Neural crest cell (in vitro differentiated cells): ENCODE data around the gene EFL1. TPM values are rescaled to one million over a fixed set of nuclear protein-coding genes. Genes with fewer than 3 reads are reported as not detected.
"Not testable (repeated sequence)": the region's sequence is repeated elsewhere in the genome, so short reads cannot be mapped to it uniquely, and the experiment has no call there.

Source experiments
- DNase-seq: peaks from one replicate; pipeline ENCODE4 v3.0.0; 2021; ENCODE audit warnings: low read depth, mixed read lengths, low spot score
- H3K27ac Mint-ChIP-seq: one replicate; pipeline ENCODE4 v1.8.0; 2021; ENCODE audit warnings: mild to moderate bottlenecking, mixed read lengths; ENCODE audit not compliant: unreplicated experiment
- H3K27me3 Mint-ChIP-seq: 2 replicates; pipeline ENCODE4 v1.8.0; 2021; ENCODE audit warnings: low read depth, mild to moderate bottlenecking, mixed read lengths
- H3K36me3 Mint-ChIP-seq: 2 replicates; pipeline ENCODE4 v1.8.0; 2021; ENCODE audit warnings: low read depth, mild to moderate bottlenecking, mixed read lengths
- H3K4me1 Mint-ChIP-seq: 2 replicates; pipeline ENCODE4 v1.8.0; 2021; ENCODE audit warnings: mixed read lengths
- H3K4me3 Mint-ChIP-seq: one replicate; pipeline ENCODE4 v1.8.0; 2021; ENCODE audit warnings: mild to moderate bottlenecking, mixed read lengths
- H3K9me3 Mint-ChIP-seq: 2 replicates; pipeline ENCODE4 v1.8.0; 2021; ENCODE audit warnings: mixed read lengths
- CTCF ChIP-seq: fragments of 200-600 bp; sonication (generic); conservative IDR thresholded peaks from 2 replicates; pipeline ENCODE4 v1.5.0; 2021; ENCODE audit warnings: antibody characterized with exemption, mild to moderate bottlenecking
- total RNA-seq: library from RNA; stranded (reverse); gene quantifications from 2 replicates; pipeline ENCODE4 v1.2.1, GENCODE V29; 2021

Gene EFL1
- total RNA-seq, 1 donor from 2014 or later: 28.5 TPM

DNA sequence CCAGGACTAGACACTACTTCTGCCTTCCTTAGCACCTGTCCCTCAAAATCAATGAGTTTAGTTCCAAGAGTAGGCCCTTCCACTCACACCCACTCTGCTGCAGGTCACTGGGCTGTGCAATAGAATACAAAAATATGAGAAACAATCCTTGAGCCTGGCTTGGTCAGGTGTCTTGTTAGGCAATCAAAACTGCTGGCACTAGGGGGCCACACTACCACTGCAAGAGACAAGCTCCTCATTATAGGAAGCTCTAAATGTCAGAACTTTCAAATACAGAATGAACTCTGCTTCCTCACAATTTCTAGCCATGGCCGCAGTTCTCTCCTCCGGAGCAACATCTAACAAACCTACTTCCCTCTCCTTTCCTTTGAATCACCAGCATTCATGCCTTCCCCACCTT is 41.0 kb downstream of the EFL1 start:
- H3K27ac Mint-ChIP-seq, DNase-seq, H3K27me3 Mint-ChIP-seq, H3K4me3 Mint-ChIP-seq, H3K9me3 Mint-ChIP-seq, H3K4me1 Mint-ChIP-seq: not testable (repeated sequence)
- peaks cover 13% of the 10 kb centered on the region for H3K36me3 Mint-ChIP-seq
- TF ChIP-seq CTCF: peak; percentile 38

DNA sequence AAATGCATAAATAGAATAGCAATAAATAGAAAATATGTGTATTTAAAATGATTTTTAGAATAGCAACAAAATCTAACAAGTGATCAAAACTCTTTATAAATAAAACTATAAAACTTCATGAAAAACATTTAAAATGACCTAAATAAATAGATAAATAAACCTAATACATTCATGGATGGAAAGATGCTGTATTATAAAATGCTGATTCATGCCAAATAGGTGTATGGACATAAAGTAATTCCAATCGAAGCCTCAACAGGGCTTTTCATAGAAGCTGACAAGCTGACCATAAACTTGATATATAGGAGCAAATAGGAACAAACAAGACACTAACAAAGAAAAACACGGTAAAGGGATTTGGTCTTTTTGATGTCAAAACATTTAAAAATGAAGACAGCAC is 46.4 kb downstream of the EFL1 start:
- H3K4me3 Mint-ChIP-seq, H3K27ac Mint-ChIP-seq, H3K36me3 Mint-ChIP-seq, H3K9me3 Mint-ChIP-seq, H3K27me3 Mint-ChIP-seq, DNase-seq, H3K4me1 Mint-ChIP-seq: not testable (repeated sequence)

GRCh38 chr15:82212201-82212600 is 50.3 kb downstream of the EFL1 start:
- DNase-seq, H3K27me3 Mint-ChIP-seq, H3K4me1 Mint-ChIP-seq, H3K36me3 Mint-ChIP-seq, H3K9me3 Mint-ChIP-seq, H3K27ac Mint-ChIP-seq, H3K4me3 Mint-ChIP-seq: not testable (repeated sequence)

DNA sequence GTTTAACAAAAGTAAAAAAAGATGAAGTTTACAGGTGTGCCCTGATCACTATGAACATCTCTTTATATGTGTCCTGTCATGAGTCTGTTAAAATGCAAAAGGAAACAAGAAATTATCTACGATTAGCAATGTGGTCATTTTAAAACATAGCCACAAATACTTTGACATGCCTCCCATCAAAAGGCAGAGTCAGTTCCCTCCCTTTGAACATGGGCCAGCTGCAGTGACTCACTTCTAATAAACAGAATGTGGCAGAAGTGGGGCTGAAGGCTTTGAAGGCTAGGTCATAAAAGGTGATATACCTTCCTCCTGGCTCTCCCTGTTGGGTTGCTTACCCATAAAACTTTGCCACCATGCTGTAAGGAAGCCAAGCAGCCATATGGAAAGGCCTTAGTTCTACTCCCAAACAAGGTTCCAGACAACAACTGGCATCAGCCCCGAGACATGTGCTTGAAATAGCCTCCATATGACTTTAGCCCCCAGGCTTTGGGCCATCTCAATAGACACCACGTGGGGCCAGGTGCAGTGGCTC is 52.4 kb downstream of the EFL1 start:
- not testable (repeated sequence) for H3K4me3 Mint-ChIP-seq, H3K27ac Mint-ChIP-seq, H3K9me3 Mint-ChIP-seq, DNase-seq, H3K36me3 Mint-ChIP-seq, H3K27me3 Mint-ChIP-seq, H3K4me1 Mint-ChIP-seq

GRCh38 chr15:82204575-82204974 is 58.0 kb downstream of the EFL1 start:
- not testable (repeated sequence) for H3K27ac Mint-ChIP-seq, H3K27me3 Mint-ChIP-seq, H3K9me3 Mint-ChIP-seq, DNase-seq, H3K4me3 Mint-ChIP-seq
- peaks cover 13% of the 10 kb centered on the region for H3K4me1 Mint-ChIP-seq
- H3K36me3 Mint-ChIP-seq: peaks cover 18% of the 10 kb centered on the region

DNA sequence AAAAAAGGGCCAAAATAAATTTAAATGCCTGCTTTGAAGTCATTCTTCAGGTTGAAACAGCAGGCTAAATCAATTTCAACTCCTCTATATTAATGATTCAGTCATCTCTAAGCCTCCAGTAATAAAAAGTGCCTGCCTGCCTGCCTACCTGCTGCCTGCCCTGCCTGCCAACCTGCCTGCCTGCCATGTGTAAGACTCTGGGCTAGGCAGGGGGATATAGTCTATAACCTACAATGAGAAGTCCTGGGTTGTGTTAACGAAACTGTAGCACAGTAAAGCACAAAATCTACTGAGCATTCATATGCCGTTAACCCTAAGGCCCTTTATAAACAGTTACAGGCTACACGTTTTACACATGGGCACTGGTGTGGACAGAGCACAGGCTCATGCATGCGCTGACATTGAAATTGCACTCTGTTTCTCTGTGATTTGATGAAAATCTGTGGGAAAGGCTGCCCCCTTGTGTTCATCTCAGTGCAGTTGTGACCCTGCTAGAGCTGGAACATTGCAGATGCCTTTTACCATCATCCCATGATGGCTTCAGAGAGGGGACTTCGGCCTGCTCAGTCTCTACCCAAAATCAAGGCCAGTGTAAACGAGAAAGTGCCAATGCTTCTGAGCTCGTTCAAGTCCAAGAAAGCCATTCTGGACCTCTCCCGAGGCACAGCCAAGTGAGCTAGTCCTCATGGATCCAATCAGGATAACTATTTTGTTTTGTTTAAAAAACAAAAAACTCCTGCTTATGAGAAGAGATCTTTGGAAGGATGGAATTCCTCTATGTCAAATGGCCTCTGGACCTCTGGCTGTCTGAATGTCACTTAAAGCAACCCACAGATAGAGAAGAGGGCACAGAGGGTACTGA is 64.6 kb downstream of the EFL1 start:
- peak; percentile 84 for TF ChIP-seq CTCF
- Mint-ChIP-seq H3K4me1 (peaks cover 10% of the 10 kb centered on the region), H3K27me3 (no peaks in the 10 kb centered on the region), H3K36me3 (no peaks in the 10 kb centered on the region), H3K27ac (no peak overlapping the region), H3K4me3 (no peak overlapping the region), H3K9me3 (no peaks in the 10 kb centered on the region)
- peak; percentile 81 for DNase-seq

DNA sequence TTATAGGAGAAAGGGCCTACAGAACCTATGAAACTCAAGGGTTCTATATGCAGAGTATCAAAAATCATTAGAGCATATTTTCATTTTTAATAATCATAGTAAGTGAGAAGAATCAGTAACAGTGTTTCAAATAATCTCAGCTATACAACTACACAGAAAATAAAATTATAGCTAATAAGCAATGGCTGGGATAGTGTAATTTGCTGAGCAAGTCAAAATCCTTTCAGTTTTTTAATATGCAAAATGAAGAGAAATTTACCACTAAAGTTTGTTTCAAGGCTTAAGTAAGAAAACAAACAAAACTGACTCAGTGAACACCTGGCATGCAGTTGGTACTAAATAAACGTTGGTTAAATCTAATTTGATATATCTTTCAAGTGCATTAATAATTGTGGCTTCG is 66.2 kb downstream of the EFL1 start:
- no peaks in the 10 kb centered on the region for H3K27me3 Mint-ChIP-seq
- no peaks in the 10 kb centered on the region for H3K36me3 Mint-ChIP-seq
- no peak overlapping the region for H3K4me3 Mint-ChIP-seq
- DNase-seq: no peak
- H3K4me1 Mint-ChIP-seq: peaks cover 13% of the 10 kb centered on the region
- no peak for TF ChIP-seq CTCF
- no peak overlapping the region for H3K27ac Mint-ChIP-seq
- no peaks in the 10 kb centered on the region for H3K9me3 Mint-ChIP-seq

DNA sequence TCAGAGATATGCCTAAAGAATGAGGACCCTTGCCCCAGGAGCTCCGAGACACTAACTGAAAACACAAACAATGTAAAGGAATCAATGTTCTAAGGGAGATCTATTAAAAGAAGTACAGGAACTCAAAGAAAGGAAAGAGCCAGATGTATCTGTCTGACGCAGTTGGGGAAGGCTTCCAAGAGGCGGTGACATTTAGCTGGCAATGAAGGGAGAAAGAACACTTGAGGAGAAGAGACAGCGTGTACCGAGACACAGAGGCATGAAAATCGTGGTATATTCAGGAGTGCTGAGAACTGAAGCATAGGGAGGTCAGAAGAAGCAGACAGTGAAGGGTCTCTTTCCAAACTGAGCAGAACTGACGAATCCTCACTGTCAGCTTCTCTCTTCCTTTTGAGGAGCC is 66.7 kb downstream of the EFL1 start:
- H3K4me3 Mint-ChIP-seq, H3K36me3 Mint-ChIP-seq, DNase-seq, H3K27ac Mint-ChIP-seq, H3K27me3 Mint-ChIP-seq, H3K9me3 Mint-ChIP-seq: not testable (repeated sequence)
- H3K4me1 Mint-ChIP-seq: peaks cover 13% of the 10 kb centered on the region

- H3K4me3 Mint-ChIP-seq, H3K9me3 Mint-ChIP-seq, H3K27ac Mint-ChIP-seq: not testable (repeated sequence)
Observed at GRCh38 chr15:82194488-82194887, 68.0 kb downstream of the EFL1 start.

GRCh38 chr15:82193435-82193834 is 69.1 kb downstream of the EFL1 start:
- peaks cover 13% of the 10 kb centered on the region for H3K4me1 Mint-ChIP-seq
- H3K36me3 Mint-ChIP-seq, H3K27ac Mint-ChIP-seq, H3K9me3 Mint-ChIP-seq, H3K4me3 Mint-ChIP-seq, DNase-seq, H3K27me3 Mint-ChIP-seq: not testable (repeated sequence)

More at GRCh38 chr15:82194488-82194887, 68.0 kb downstream of the EFL1 start:
- H3K27me3 Mint-ChIP-seq, DNase-seq, H3K36me3 Mint-ChIP-seq: not testable (repeated sequence)
- H3K4me1 Mint-ChIP-seq: peaks cover 13% of the 10 kb centered on the region

DNA sequence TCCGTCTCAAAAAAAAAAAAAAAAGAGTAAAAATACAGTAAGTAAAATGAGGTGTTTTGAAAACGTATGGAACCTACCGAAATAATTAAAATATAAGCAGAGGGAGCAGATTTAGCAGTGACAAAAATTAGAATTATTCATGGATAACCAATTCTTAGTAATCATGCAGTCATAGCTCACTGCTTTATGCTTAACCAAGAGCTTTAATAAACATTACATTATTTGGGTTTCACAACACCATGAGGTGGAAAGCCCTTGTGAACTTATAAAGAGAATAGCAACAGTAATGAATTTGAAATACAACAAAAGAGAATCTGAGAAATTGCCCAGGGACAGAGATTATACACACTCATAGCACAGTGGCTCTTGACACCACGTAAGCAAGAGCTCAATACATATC is 70.1 kb downstream of the EFL1 start:
- H3K4me3 Mint-ChIP-seq, H3K4me1 Mint-ChIP-seq, H3K36me3 Mint-ChIP-seq, H3K9me3 Mint-ChIP-seq, DNase-seq, H3K27me3 Mint-ChIP-seq, H3K27ac Mint-ChIP-seq: not testable (repeated sequence)
